ENCODE measurements around the gene TARS3. TPM values are rescaled to one million over a fixed set of nuclear protein-coding genes. Genes with fewer than 3 reads are reported as not detected.
"Not testable (repeated sequence)": the region's sequence is repeated elsewhere in the genome, so short reads cannot be mapped to it uniquely, and the experiment has no call there.

TARS3 gene
- total RNA-seq, 3 donors from 2014 or later: 21.3 to 32.8 (median 25.3) TPM

GRCh38 chr15:101734837-101735236 is 10.6 kb upstream of the TARS3 start:
- H3K27ac ChIP-seq; H3K36me3 ChIP-seq; intact Hi-C loops (cut with DNase I; ENCODE audit: low total_unique reads); H3K9me3 ChIP-seq; H3K27me3 ChIP-seq; DNase-seq (ENCODE audit: low spot score in 2 of 2); H3K4me3 ChIP-seq; H3K4me1 ChIP-seq: not testable (repeated sequence)

- DNase-seq (ENCODE audit: low spot score in 2 of 2): no peak
- intact Hi-C loops (cut with DNase I; ENCODE audit: low total_unique reads): no loop called here
- TF ChIP-seq CTCF (IDR thresholded peaks at IDR 0.05) (no peak), POLR2A (IDR thresholded peaks at IDR 0.05) (no peak)
Measured at GRCh38 chr15:101733545-101733944, 9.3 kb upstream of the TARS3 start.

GRCh38 chr15:101732772-101733171 is 8.5 kb upstream of the TARS3 start:
- Histone ChIP-seq H3K9me3 (no peaks in the 10 kb centered on the region), H3K4me1 (no peaks in the 10 kb centered on the region), H3K27ac (no peak overlapping the region), H3K36me3 (no peaks in the 10 kb centered on the region), H3K4me3 (no peak overlapping the region), H3K27me3 (no peaks in the 10 kb centered on the region)
- DNase-seq (ENCODE audit: low spot score in 2 of 2): no peak
- no peak for TF ChIP-seq CTCF (IDR thresholded peaks at IDR 0.05)
- intact Hi-C loops (cut with DNase I; ENCODE audit: low total_unique reads): no loop called here

More at GRCh38 chr15:101733545-101733944, 9.3 kb upstream of the TARS3 start:
- Histone ChIP-seq H3K4me1 (no peaks in the 10 kb centered on the region), H3K27ac (no peak overlapping the region), H3K9me3 (no peaks in the 10 kb centered on the region), H3K27me3 (no peaks in the 10 kb centered on the region), H3K36me3 (no peaks in the 10 kb centered on the region), H3K4me3 (no peak overlapping the region)

- no peak for DNase-seq (ENCODE audit: low spot score in 2 of 2)
- Histone ChIP-seq H3K4me3 (no peak overlapping the region), H3K4me1 (no peaks in the 10 kb centered on the region), H3K27ac (no peak overlapping the region), H3K27me3 (no peaks in the 10 kb centered on the region), H3K9me3 (no peaks in the 10 kb centered on the region), H3K36me3 (no peaks in the 10 kb centered on the region)
- TF ChIP-seq POLR2AphosphoS5 (IDR thresholded peaks at IDR 0.05) (no peak), CTCF (IDR thresholded peaks at IDR 0.05) (no peak), POLR2A (IDR thresholded peaks at IDR 0.05) (no peak)
- intact Hi-C loops (cut with DNase I; ENCODE audit: low total_unique reads): no loop called here
Measured at GRCh38 chr15:101731746-101732145, 7.5 kb upstream of the TARS3 start.

GRCh38 chr15:101727186-101727585 is 2.9 kb upstream of the TARS3 start:
- TF ChIP-seq POLR2AphosphoS5 (IDR thresholded peaks at IDR 0.05): no peak
- no peak for TF ChIP-seq CTCF (IDR thresholded peaks at IDR 0.05)
- no peak for TF ChIP-seq POLR2A (IDR thresholded peaks at IDR 0.05)
- intact Hi-C loops (cut with DNase I; ENCODE audit: low total_unique reads): no loop called here
- DNase-seq (ENCODE audit: low spot score in 2 of 2): no peak
- no peaks in the 10 kb centered on the region for H3K27me3 ChIP-seq
- no peaks in the 10 kb centered on the region for H3K9me3 ChIP-seq
- no peak overlapping the region for H3K4me3 ChIP-seq
- H3K4me1 ChIP-seq: peaks cover 0 to 7% of the 10 kb centered on the region in 2 donors
- no peaks in the 10 kb centered on the region for H3K36me3 ChIP-seq
- no peak overlapping the region for H3K27ac ChIP-seq

GRCh38 chr15:101725073-101725472 is 800 bp upstream of the TARS3 start:
- no peak for DNase-seq (ENCODE audit: low spot score in 2 of 2)
- Histone ChIP-seq H3K27ac (peak overlapping the region in 1 of 2 donors; percentile 90), H3K27me3 (no peaks in the 10 kb centered on the region), H3K36me3 (no peaks in the 10 kb centered on the region), H3K9me3 (no peaks in the 10 kb centered on the region), H3K4me1 (peaks cover 0 to 7% of the 10 kb centered on the region in 2 donors), H3K4me3 (peak overlapping the region in 2 of 3 donors; percentile 91 to 96)
- intact Hi-C loops (cut with DNase I; ENCODE audit: low total_unique reads): no loop called here
- no peak for TF ChIP-seq POLR2AphosphoS5 (IDR thresholded peaks at IDR 0.05)
- TF ChIP-seq CTCF (IDR thresholded peaks at IDR 0.05): no peak
- no peak for TF ChIP-seq POLR2A (IDR thresholded peaks at IDR 0.05)
